ENCODE results near the gene RICTOR. TPM values are rescaled to one million over a fixed set of nuclear protein-coding genes. Genes with fewer than 3 reads are reported as not detected.

The RICTOR gene
- polyA plus RNA-seq, 3 donors = 2.3 to 4.8 (median 3.2) TPM

Other genes starting within 250 kb of the RICTOR start
- 10 to 100 TPM; 12.9 to 59.2 (median 17.7) TPM for gene OSMR, start 228.4 kb downstream of the RICTOR start, polyA plus RNA-seq
- 10 to 100 TPM in 1 of 3 donors, 1 to 10 TPM in 2; 1.1 to 12.1 (median 4.9) TPM for gene FYB1, start 145.2 kb upstream of the RICTOR start, polyA plus RNA-seq